ENCODE measurements around the gene ACTL10. TPM values are rescaled to one million over a fixed set of nuclear protein-coding genes. Genes with fewer than 3 reads are reported as not detected.
A peak's percentile ranks its signal among the peaks of the same experiment; 100 is the strongest.

ACTL10 gene
- total and polyA plus RNA-seq, 2 donors (not counting 1 experiment from before 2014, with no cell fraction given), result 1.2 to 6.3 TPM

- H3K27ac ChIP-seq (ENCODE audit: low read length in 2 of 2), result no peak overlapping the region
- no peak overlapping the region for H3K9ac ChIP-seq (ENCODE audit: low read length)
- no peaks in the 10 kb centered on the region for H3K36me3 ChIP-seq (replicated peaks in 1 of 2; ENCODE audit: control extremely low read depth in 1 of 2, control insufficient read depth in 1 of 2, extremely low read depth in 1 of 2, insufficient read depth in 2 of 2, low read length in 1 of 2)
- WGBS (ENCODE audit: insufficient coverage), result 94% methylated on average over 7 of the region's 7 CpGs
- no peak overlapping the region for H3K4me2 ChIP-seq (replicated peaks; ENCODE audit: low read depth, low read length, poor library complexity, severe bottlenecking)
- no peaks in the 10 kb centered on the region for H4K20me1 ChIP-seq (ENCODE audit: control insufficient read depth, insufficient read depth, low read length, poor library complexity, severe bottlenecking)
- no peaks in the 10 kb centered on the region for H3K27me3 Mint-ChIP-seq
- no peak overlapping the region for H3K4me3 Mint-ChIP-seq
- intact Hi-C loops (cut with micrococcal nuclease), result loop anchor here (5.0 kb wide), 1 partner anchor 452 kb away; the partner anchor contains the start of gene EIF2S2
- peaks cover 11 to 18% of the 10 kb centered on the region in 2 donors for H3K4me1 ChIP-seq (ENCODE audit: control insufficient read depth in 2 of 2, insufficient read depth in 2 of 2, low read length in 2 of 2)
- no peak overlapping the region for H3K27ac Mint-ChIP-seq
- no peak overlapping the region for H3K4me3 ChIP-seq (ENCODE audit: control extremely low read depth in 1 of 5, extremely low read depth in 1 of 5, insufficient read depth in 1 of 5, low read depth in 2 of 5, low read length in 4 of 5)
- H3K79me2 ChIP-seq (ENCODE audit: control insufficient read depth, insufficient read depth, low read length), result peaks cover 6% of the 10 kb centered on the region
- H2AFZ ChIP-seq (ENCODE audit: insufficient read depth, low read depth, low read length, poor library complexity, severe bottlenecking), result no peak overlapping the region
- no peaks in the 10 kb centered on the region for H3K27me3 ChIP-seq (replicated peaks in 1 of 4; ENCODE audit: control extremely low read depth in 1 of 4, control insufficient read depth in 3 of 4, insufficient read depth in 4 of 4, low read length in 3 of 4)
- peaks cover 17% of the 10 kb centered on the region for H3K4me1 Mint-ChIP-seq
- H3K9me3 Mint-ChIP-seq (ENCODE audit: insufficient read depth), result no peaks in the 10 kb centered on the region
- CTCF ChIA-PET, result no interaction called here
- DNase-seq, result no peak
- ATAC-seq (ENCODE audit: low read depth), result no peak
- no peak for TF ChIP-seq EZH2 (IDR thresholded peaks at IDR 0.05; ENCODE audit: borderline replicate concordance, insufficient read depth, low read depth, low read length, poor library complexity, severe bottlenecking)
- POLR2A ChIA-PET, result no interaction called here
- no peaks in the 10 kb centered on the region for H3K9me3 ChIP-seq (ENCODE audit: control extremely low read depth in 1 of 3, control insufficient read depth in 2 of 3, insufficient read depth in 1 of 3, low read length in 2 of 3)
Observed at GRCh38 chr20:33660685-33661058, 6.1 kb upstream of the ACTL10 start.

- intact Hi-C loops (cut with micrococcal nuclease), result loop anchor here (5.0 kb wide), 1 partner anchor 450 kb away; the partner anchor contains the start of gene EIF2S2
Observed at GRCh38 chr20:33662172-33662571, 4.6 kb upstream of the ACTL10 start, which contains the start of gene C20orf144. Gene C20orf144 (plus strand): TSS chr20:33662327. CDS start chr20:33662346, 19 bp downstream.

More at GRCh38 chr20:33662172-33662571, 4.6 kb upstream of the ACTL10 start, which contains the start of gene C20orf144:
- Histone ChIP-seq H4K20me1 (ENCODE audit: control insufficient read depth, insufficient read depth, low read length, poor library complexity, severe bottlenecking) (no peaks in the 10 kb centered on the region), H3K4me3 (ENCODE audit: control extremely low read depth in 1 of 5, extremely low read depth in 1 of 5, insufficient read depth in 1 of 5, low read depth in 2 of 5, low read length in 4 of 5) (peak within 1 kb of the TSS; percentile 36 to 77 (median 67)), H3K36me3 (replicated peaks in 1 of 2; ENCODE audit: control extremely low read depth in 1 of 2, control insufficient read depth in 1 of 2, extremely low read depth in 1 of 2, insufficient read depth in 2 of 2, low read length in 1 of 2) (no peaks in the 10 kb centered on the region), H2AFZ (ENCODE audit: insufficient read depth, low read depth, low read length, poor library complexity, severe bottlenecking) (peak within 1 kb of the TSS; percentile 95), H3K4me2 (replicated peaks; ENCODE audit: low read depth, low read length, poor library complexity, severe bottlenecking) (peak within 1 kb of the TSS; percentile 90), H3K27me3 (replicated peaks in 1 of 4; ENCODE audit: control extremely low read depth in 1 of 4, control insufficient read depth in 3 of 4, insufficient read depth in 4 of 4, low read length in 3 of 4) (no peaks in the 10 kb centered on the region), H3K79me2 (ENCODE audit: control insufficient read depth, insufficient read depth, low read length) (peaks cover 6% of the 10 kb centered on the region), H3K27ac (ENCODE audit: low read length in 2 of 2) (peak within 1 kb of the TSS; percentile 31 to 77), H3K9ac (ENCODE audit: low read length) (peak within 1 kb of the TSS; percentile 74), H3K9me3 (ENCODE audit: control extremely low read depth in 1 of 3, control insufficient read depth in 2 of 3, insufficient read depth in 1 of 3, low read length in 2 of 3) (no peaks in the 10 kb centered on the region), H3K4me1 (ENCODE audit: control insufficient read depth in 2 of 2, insufficient read depth in 2 of 2, low read length in 2 of 2) (peaks cover 15 to 27% of the 10 kb centered on the region in 2 donors)
- H3K4me1 Mint-ChIP-seq, result peaks cover 25% of the 10 kb centered on the region
- CTCF ChIA-PET, result interaction anchor here (1.9 to 2.8 kb wide), 2 partner anchors 9 to 25 kb away, joined by 5 to 20 read pairs; no protein-coding TSS in a partner anchor
- H3K27ac Mint-ChIP-seq, result peak within 1 kb of the TSS; percentile 85
- WGBS (ENCODE audit: insufficient coverage), result 93% methylated on average over 10 of the region's 10 CpGs
- H3K27me3 Mint-ChIP-seq, result no peaks in the 10 kb centered on the region
- no peaks in the 10 kb centered on the region for H3K9me3 Mint-ChIP-seq (ENCODE audit: insufficient read depth)
- no peak for DNase-seq
- POLR2A ChIA-PET, result no interaction called here
- no peak for ATAC-seq (ENCODE audit: low read depth)
- TF ChIP-seq EZH2 (IDR thresholded peaks at IDR 0.05; ENCODE audit: borderline replicate concordance, insufficient read depth, low read depth, low read length, poor library complexity, severe bottlenecking), result no peak
- peak within 1 kb of the TSS; percentile 87 for H3K4me3 Mint-ChIP-seq
